HEK293 (cell line): ENCODE data around the gene SMIM44.

Experiments
- CTCF ChIA-PET: fragments of 350-600 bp; formaldehyde crosslinking; extraction: SDS; loops from one replicate; lab custom pipeline; 2021; ENCODE audit warnings: antibody characterized with exemption; lab: Yijun Ruan, JAX
- POLR2A ChIA-PET: fragments of 300-600 bp; formaldehyde crosslinking; extraction: SDS; loops from one replicate; lab custom pipeline; 2020; ENCODE audit warnings: antibody characterized with exemption, inconsistent platforms; lab: Yijun Ruan, JAX
- H3K27ac ChIP-seq: fragments of 200-500 bp; sonication (Bioruptor generic); 2 replicates; pipeline ENCODE4 v1.5.1; 2014; ENCODE audit warnings: low read depth, low read length, control low read depth, inconsistent platforms; ENCODE audit errors: extremely low read depth
- H3K36me3 ChIP-seq, 2 experiments: fragments of 200-500 bp in 1 of 2; sonication (Bioruptor generic) in 1 of 2; 1 replicate in 1 of 2; 2 replicates in 1 of 2; pipeline ENCODE4 v1.5.1; 2014 to 2017; ENCODE audit warnings: inconsistent platforms in 2 of 2, low read length in 2 of 2; ENCODE audit not compliant: control insufficient read depth in 2 of 2, insufficient read depth in 1 of 2
- H3K4me1 ChIP-seq: fragments of 200-500 bp; sonication (Bioruptor generic); 2 replicates; pipeline ENCODE4 v1.5.1; 2014; ENCODE audit warnings: mild to moderate bottlenecking, low read length, inconsistent platforms; ENCODE audit not compliant: control insufficient read depth, insufficient read depth
- H3K4me3 ChIP-seq: 2 replicates; pipeline ENCODE4 v1.5.1; 2011; ENCODE audit warnings: low read depth, mild to moderate bottlenecking, control low read depth, low read length, moderate library complexity
- H3K9me3 ChIP-seq: fragments of 200-500 bp; sonication (Bioruptor generic); 2 replicates; pipeline ENCODE4 v1.5.1; 2014; ENCODE audit warnings: low read depth, low read length, inconsistent platforms; ENCODE audit not compliant: control insufficient read depth, insufficient read depth
- HOXD13 ChIP-seq: sonication (generic); formaldehyde crosslinking; IDR thresholded peaks from 2 replicates; pipeline ENCODE4 v1.8.0; 2022; ENCODE audit warnings: missing genetic modification reagents, borderline replicate concordance
- IKZF3 ChIP-seq: fragments of 450-650 bp; IDR thresholded peaks from 2 replicates; pipeline ENCODE4 v1.5.0; 2018; ENCODE audit warnings: missing biosample characterization, mild to moderate bottlenecking, missing genetic modification characterization, moderate library complexity
- KLF7 ChIP-seq: fragments of 450-650 bp; formaldehyde crosslinking; IDR thresholded peaks from 2 replicates; pipeline ENCODE4 v1.5.1; 2016; ENCODE audit warnings: missing biosample characterization, missing genetic modification characterization, borderline replicate concordance
- ZBTB8A ChIP-seq: fragments of 450-650 bp; formaldehyde crosslinking; IDR thresholded peaks from 2 replicates; pipeline ENCODE4 v1.5.1; 2016; ENCODE audit warnings: missing biosample characterization, missing genetic modification characterization
- ZFHX2 ChIP-seq: fragments of 450-650 bp; formaldehyde crosslinking; conservative IDR thresholded peaks from 2 replicates; pipeline ENCODE4 v1.5.1; 2016; ENCODE audit warnings: missing biosample characterization, missing genetic modification characterization
- ZFP69B ChIP-seq: fragments of 450-650 bp; formaldehyde crosslinking; IDR thresholded peaks from 2 replicates; pipeline ENCODE4 v1.5.1; 2016; ENCODE audit warnings: missing biosample characterization, missing genetic modification characterization
- ZIC2 ChIP-seq: fragments of 450-650 bp; formaldehyde crosslinking; IDR thresholded peaks from 2 replicates; pipeline ENCODE4 v1.5.1; 2016; ENCODE audit warnings: missing biosample characterization, missing genetic modification characterization
- ZNF214 ChIP-seq: fragments of 450-650 bp; formaldehyde crosslinking; IDR thresholded peaks from 2 replicates; pipeline ENCODE4 v1.5.1; 2017; ENCODE audit warnings: missing biosample characterization, mild to moderate bottlenecking, missing genetic modification characterization, borderline replicate concordance
- ZNF223 ChIP-seq: fragments of 450-650 bp; formaldehyde crosslinking; IDR thresholded peaks from 2 replicates; pipeline ENCODE4 v1.5.1; 2016; ENCODE audit warnings: missing biosample characterization, missing genetic modification characterization
- ZNF239 ChIP-seq: fragments of 450-650 bp; formaldehyde crosslinking; IDR thresholded peaks from 2 replicates; pipeline ENCODE4 v1.5.1; 2016; ENCODE audit warnings: missing biosample characterization, missing genetic modification characterization
- ZNF341 ChIP-seq: fragments of 450-650 bp; formaldehyde crosslinking; IDR thresholded peaks from 2 replicates; pipeline ENCODE4; 2016; ENCODE audit warnings: low read depth, missing biosample characterization, missing genetic modification characterization
- ZNF394 ChIP-seq: fragments of 450-650 bp; formaldehyde crosslinking; IDR thresholded peaks from 2 replicates; pipeline ENCODE4 v1.5.1; 2016; ENCODE audit warnings: missing biosample characterization, missing genetic modification characterization, mild to moderate bottlenecking, moderate library complexity, borderline replicate concordance
- ZNF473 ChIP-seq: fragments of 450-650 bp; formaldehyde crosslinking; IDR thresholded peaks from 2 replicates; pipeline ENCODE4 v1.5.1; 2017; ENCODE audit warnings: missing biosample characterization, missing genetic modification characterization
- ZNF501 ChIP-seq: fragments of 450-650 bp; formaldehyde crosslinking; IDR thresholded peaks from 2 replicates; pipeline ENCODE4 v1.5.1; 2016; ENCODE audit warnings: missing biosample characterization, missing genetic modification characterization
- ZNF521 ChIP-seq: fragments of 450-650 bp; formaldehyde crosslinking; IDR thresholded peaks from 2 replicates; pipeline ENCODE4 v1.5.1; 2017; ENCODE audit warnings: missing biosample characterization, mild to moderate bottlenecking, missing genetic modification characterization
- ZNF585B ChIP-seq: fragments of 450-650 bp; formaldehyde crosslinking; IDR thresholded peaks from 2 replicates; pipeline ENCODE4 v1.5.1; 2016; ENCODE audit warnings: missing biosample characterization, missing genetic modification characterization
- ZNF621 ChIP-seq: fragments of 450-650 bp; formaldehyde crosslinking; IDR thresholded peaks from 2 replicates; pipeline ENCODE4 v1.5.1; 2017; ENCODE audit warnings: missing biosample characterization, missing genetic modification characterization
- ZNF776 ChIP-seq: fragments of 450-650 bp; formaldehyde crosslinking; IDR thresholded peaks from 2 replicates; pipeline ENCODE4 v1.5.0; 2017; ENCODE audit warnings: missing biosample characterization, missing genetic modification characterization, borderline replicate concordance
- ZNF777 ChIP-seq: fragments of 450-650 bp; formaldehyde crosslinking; IDR thresholded peaks from 2 replicates; pipeline ENCODE4 v1.5.1; 2017; ENCODE audit warnings: missing biosample characterization, missing genetic modification characterization, borderline replicate concordance
- TF ChIP-seq, protein P1 (sequence below): fragments of 450-650 bp; formaldehyde crosslinking; IDR thresholded peaks from 2 replicates; pipeline ENCODE4 v1.5.1; 2017; ENCODE audit warnings: missing biosample characterization, mild to moderate bottlenecking, missing genetic modification characterization, moderate library complexity
- TF ChIP-seq, protein P2 (sequence below): fragments of 450-650 bp; formaldehyde crosslinking; IDR thresholded peaks from 2 replicates; pipeline ENCODE4 v1.5.1; 2016; ENCODE audit warnings: missing biosample characterization, missing genetic modification characterization
- TF ChIP-seq, protein P3 (sequence below): fragments of 450-650 bp; formaldehyde crosslinking; IDR thresholded peaks from 2 replicates; pipeline ENCODE4 v1.5.1; 2017; ENCODE audit warnings: missing biosample characterization, missing genetic modification characterization
- TF ChIP-seq, protein P4 (sequence below): fragments of 450-650 bp; formaldehyde crosslinking; IDR thresholded peaks from 2 replicates; pipeline ENCODE4 v1.5.1; 2016; ENCODE audit warnings: missing biosample characterization, missing genetic modification characterization

Gene SMIM44

DNA sequence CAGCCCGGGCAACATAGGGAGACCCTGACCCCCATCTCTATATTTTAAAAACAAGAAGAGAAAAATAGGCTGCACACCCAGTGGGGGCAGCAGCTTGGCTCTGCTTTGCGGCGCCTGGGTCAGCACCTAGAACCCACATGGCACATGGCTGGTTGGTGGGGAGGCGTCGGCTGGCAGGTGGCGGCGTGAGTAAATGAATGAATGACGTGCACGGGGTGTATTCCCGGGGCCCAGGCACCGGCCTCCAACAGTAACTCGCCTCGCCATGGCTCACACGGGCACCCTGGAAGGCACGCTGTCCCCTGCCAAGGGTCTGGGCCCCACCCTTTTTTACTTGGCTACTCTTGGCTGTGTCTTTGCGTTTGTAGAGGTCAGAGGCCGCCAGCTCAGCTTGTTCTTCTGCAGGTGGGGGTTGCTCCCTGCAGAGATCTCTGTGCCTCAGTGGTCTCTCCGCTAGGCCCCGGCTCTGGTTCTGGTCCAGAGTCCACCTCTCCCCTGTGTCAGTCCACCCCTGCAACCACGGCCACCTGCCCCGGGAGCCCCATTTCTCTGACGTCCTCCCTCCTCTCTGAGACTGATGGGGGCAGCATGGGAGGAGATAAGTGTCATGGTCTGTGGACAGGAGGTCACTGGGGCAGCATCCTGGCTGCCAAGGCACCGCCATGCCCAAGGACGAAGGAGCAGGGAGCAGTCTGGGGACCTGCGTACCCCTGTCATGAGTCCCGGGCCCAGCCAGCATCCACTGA is 28.4 kb upstream of the SMIM44 start:
- H3K9me3 ChIP-seq: no peaks in the 10 kb centered on the region
- H3K27ac ChIP-seq: no peak overlapping the region
- TF ChIP-seq KLF7: no peak
- no peak for TF ChIP-seq ZBTB8A (tag by site-specific recombination)
- no peak for TF ChIP-seq ZFHX2 (tag by site-specific recombination)
- no peak for TF ChIP-seq ZNF521 (tag by site-specific recombination)
- no peak for TF ChIP-seq ZNF223 (tag by site-specific recombination)
- no peak for TF ChIP-seq ZNF621
- TF ChIP-seq ZNF341: no peak
- no peak for TF ChIP-seq ZNF776
- no peak for TF ChIP-seq ZNF214 (tag by site-specific recombination)
- no peak for TF ChIP-seq ZNF239 (tag by site-specific recombination)
- TF ChIP-seq ZIC2: no peak
- TF ChIP-seq, protein P1, sequence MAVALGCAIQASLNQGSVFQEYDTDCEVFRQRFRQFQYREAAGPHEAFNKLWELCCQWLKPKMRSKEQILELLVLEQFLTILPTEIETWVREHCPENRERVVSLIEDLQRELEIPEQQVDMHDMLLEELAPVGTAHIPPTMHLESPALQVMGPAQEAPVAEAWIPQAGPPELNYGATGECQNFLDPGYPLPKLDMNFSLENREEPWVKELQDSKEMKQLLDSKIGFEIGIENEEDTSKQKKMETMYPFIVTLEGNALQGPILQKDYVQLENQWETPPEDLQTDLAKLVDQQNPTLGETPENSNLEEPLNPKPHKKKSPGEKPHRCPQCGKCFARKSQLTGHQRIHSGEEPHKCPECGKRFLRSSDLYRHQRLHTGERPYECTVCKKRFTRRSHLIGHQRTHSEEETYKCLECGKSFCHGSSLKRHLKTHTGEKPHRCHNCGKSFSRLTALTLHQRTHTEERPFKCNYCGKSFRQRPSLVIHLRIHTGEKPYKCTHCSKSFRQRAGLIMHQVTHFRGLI (tag by site-specific recombination): no peak
- TF ChIP-seq ZNF501 (tag by site-specific recombination): no peak
- TF ChIP-seq, protein P2, sequence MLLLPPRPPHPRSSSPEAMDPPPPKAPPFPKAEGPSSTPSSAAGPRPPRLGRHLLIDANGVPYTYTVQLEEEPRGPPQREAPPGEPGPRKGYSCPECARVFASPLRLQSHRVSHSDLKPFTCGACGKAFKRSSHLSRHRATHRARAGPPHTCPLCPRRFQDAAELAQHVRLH (tag by site-specific recombination): no peak
- TF ChIP-seq, protein P3, sequence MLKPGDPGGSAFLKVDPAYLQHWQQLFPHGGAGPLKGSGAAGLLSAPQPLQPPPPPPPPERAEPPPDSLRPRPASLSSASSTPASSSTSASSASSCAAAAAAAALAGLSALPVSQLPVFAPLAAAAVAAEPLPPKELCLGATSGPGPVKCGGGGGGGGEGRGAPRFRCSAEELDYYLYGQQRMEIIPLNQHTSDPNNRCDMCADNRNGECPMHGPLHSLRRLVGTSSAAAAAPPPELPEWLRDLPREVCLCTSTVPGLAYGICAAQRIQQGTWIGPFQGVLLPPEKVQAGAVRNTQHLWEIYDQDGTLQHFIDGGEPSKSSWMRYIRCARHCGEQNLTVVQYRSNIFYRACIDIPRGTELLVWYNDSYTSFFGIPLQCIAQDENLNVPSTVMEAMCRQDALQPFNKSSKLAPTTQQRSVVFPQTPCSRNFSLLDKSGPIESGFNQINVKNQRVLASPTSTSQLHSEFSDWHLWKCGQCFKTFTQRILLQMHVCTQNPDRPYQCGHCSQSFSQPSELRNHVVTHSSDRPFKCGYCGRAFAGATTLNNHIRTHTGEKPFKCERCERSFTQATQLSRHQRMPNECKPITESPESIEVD (tag by site-specific recombination): no peak
- no peak for TF ChIP-seq HOXD13 (CRISPR knock-in tag)
- TF ChIP-seq ZNF394 (tag by site-specific recombination): no peak
- ChIA-PET CTCF (interaction anchor here (0.6 kb wide), 1 partner anchor 74 kb away, joined by 3 read pairs; no protein-coding TSS in a partner anchor), POLR2A (interaction anchor here (1.5 kb wide), 1 partner anchor 11 kb away, joined by 5 read pairs; the partner anchor contains the start of gene DOHH)
- peaks cover 3% of the 10 kb centered on the region; the same call in 1 of the 2 replicates for H3K4me1 ChIP-seq
- peaks cover 14 to 66% of the 10 kb centered on the region in 2 experiments; a peak in 2 of 3 replicates for H3K36me3 ChIP-seq
- no peak overlapping the region for H3K4me3 ChIP-seq

DNA sequence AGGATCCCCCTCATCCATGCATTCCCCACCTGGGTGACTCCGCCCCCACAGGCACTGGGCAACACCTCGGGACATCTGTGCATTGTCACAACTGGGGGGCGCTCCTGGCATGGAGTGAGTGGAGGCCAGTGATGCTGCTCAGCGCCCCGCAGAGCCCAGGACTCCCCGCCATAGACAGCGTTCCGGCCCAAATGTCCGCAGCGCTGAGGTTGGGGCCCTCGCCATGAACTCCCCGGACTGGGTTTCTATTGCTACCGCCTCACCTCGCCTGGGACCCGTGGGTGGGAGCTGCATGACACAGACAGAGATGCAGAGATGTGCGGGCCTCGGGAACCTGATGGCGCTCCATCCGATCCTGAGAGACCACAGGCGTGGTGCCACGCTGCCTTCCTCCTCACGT is 27.5 kb upstream of the SMIM44 start:
- POLR2A ChIA-PET: interaction anchor here (1.5 kb wide), 1 partner anchor 10 kb away, joined by 5 read pairs; the partner anchor contains the start of gene DOHH
- TF ChIP-seq, protein P4, sequence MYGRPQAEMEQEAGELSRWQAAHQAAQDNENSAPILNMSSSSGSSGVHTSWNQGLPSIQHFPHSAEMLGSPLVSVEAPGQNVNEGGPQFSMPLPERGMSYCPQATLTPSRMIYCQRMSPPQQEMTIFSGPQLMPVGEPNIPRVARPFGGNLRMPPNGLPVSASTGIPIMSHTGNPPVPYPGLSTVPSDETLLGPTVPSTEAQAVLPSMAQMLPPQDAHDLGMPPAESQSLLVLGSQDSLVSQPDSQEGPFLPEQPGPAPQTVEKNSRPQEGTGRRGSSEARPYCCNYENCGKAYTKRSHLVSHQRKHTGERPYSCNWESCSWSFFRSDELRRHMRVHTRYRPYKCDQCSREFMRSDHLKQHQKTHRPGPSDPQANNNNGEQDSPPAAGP (tag by site-specific recombination): no peak
- no peak for TF ChIP-seq ZNF473 (tag by site-specific recombination)
- TF ChIP-seq ZNF777: no peak
- no peak for TF ChIP-seq IKZF3 (tag by site-specific recombination)
- no peak for TF ChIP-seq ZNF585B (tag by site-specific recombination)
- no peak for TF ChIP-seq ZFP69B
- CTCF ChIA-PET: no interaction called here
- Histone ChIP-seq H3K4me3 (no peak overlapping the region), H3K27ac (no peak overlapping the region), H3K4me1 (peaks cover 2% of the 10 kb centered on the region; the same call in 1 of the 2 replicates), H3K9me3 (no peaks in the 10 kb centered on the region), H3K36me3 (peaks cover 14 to 57% of the 10 kb centered on the region in 2 experiments; a peak in 2 of 3 replicates)
